ENCODE results near the gene SLC15A5. TPM values are rescaled to one million over a fixed set of nuclear protein-coding genes. Genes with fewer than 3 reads are reported as not detected.

SLC15A5 gene
- total RNA-seq, 1 donor from 2014 or later, result not detected

DNA sequence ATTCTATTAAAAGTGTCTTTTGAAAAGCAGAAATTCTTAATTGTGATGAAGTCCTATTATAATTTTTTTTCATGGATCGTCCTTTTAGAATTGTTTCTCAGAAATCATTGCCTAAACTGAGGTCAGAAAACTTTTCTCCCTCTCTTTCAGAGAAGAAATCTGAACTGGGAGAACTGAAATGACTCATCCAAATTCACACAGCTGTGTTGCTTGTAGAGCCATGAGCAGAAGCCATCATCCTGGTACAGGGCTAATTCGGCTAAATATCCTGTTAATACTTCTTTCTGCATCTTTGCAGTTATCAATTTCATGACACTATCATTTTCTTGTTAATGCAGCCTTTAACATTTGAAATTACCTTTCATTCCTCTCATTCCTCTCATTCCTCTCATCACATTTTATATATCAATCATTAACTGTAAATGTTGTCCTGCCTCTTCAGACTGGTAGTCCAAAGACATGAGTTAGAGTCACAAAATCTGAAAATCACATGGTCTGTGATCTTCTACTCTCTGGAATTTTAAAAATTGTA lies 15.5 kb downstream of the SLC15A5 start:
- no peaks in the 10 kb centered on the region for H3K36me3 ChIP-seq
- no peaks in the 10 kb centered on the region for H3K4me1 ChIP-seq
- H3K4me3 ChIP-seq, result no peak overlapping the region
- no peak for DNase-seq (ENCODE audit: low spot score in 2 of 2)
- H3K27me3 ChIP-seq, result no peaks in the 10 kb centered on the region
- intact Hi-C loops (cut with DNase I), result no loop called here
- TF ChIP-seq, protein P1, sequence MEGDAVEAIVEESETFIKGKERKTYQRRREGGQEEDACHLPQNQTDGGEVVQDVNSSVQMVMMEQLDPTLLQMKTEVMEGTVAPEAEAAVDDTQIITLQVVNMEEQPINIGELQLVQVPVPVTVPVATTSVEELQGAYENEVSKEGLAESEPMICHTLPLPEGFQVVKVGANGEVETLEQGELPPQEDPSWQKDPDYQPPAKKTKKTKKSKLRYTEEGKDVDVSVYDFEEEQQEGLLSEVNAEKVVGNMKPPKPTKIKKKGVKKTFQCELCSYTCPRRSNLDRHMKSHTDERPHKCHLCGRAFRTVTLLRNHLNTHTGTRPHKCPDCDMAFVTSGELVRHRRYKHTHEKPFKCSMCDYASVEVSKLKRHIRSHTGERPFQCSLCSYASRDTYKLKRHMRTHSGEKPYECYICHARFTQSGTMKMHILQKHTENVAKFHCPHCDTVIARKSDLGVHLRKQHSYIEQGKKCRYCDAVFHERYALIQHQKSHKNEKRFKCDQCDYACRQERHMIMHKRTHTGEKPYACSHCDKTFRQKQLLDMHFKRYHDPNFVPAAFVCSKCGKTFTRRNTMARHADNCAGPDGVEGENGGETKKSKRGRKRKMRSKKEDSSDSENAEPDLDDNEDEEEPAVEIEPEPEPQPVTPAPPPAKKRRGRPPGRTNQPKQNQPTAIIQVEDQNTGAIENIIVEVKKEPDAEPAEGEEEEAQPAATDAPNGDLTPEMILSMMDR (IDR thresholded peaks at IDR 0.05), result no peak
- no peaks in the 10 kb centered on the region for H3K9me3 ChIP-seq
- H3K27ac ChIP-seq, result no peak overlapping the region

DNA sequence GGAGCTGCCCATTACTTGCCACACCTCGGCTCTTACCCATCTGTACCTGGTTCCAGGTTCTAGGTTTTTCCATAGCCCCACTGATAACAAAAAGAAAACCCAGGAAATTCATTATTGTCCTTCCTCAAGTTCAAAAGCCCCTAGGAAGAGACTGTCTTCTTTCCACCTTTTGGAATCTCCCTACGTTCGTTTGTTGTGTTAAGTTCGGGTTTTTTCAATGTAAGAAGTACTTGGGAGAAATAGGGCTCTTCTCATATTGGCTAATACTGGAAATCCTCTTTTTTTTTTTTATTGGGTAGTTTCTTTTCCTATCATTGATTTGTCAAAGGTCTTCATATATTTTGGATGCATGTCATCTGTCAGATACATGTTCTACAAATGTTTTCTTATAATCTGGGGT lies 17.3 kb downstream of the SLC15A5 start:
- no peaks in the 10 kb centered on the region for H3K4me1 ChIP-seq
- TF ChIP-seq, protein P1 (IDR thresholded peaks at IDR 0.05), result no peak
- intact Hi-C loops (cut with DNase I), result no loop called here

DNA sequence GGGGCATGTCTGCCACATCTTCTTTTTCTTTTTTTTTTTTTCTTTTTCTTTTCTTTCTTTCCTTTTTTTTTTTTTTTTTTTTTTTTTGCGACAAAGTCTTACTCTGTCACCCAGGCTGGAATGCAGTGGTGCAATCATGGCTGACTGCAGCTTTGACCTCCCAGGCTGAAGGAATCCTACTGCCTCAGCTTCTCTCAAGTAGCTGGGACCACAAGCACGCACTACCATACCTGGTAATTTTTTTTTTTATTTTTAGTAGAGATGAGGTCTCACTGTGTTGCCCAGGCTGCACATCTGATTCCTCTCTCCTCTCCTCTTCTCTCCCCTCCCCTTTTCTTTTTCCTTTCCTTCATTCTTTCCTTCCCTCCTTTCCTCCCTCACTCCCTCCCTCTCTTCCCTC lies 18.5 kb downstream of the SLC15A5 start:
- Histone ChIP-seq H3K4me1 (no peaks in the 10 kb centered on the region), H3K27ac (no peak overlapping the region), H3K4me3 (no peak overlapping the region), H3K36me3 (no peaks in the 10 kb centered on the region), H3K9me3 (no peaks in the 10 kb centered on the region), H3K27me3 (no peaks in the 10 kb centered on the region)
- DNase-seq (ENCODE audit: low spot score in 2 of 2), result no peak
- TF ChIP-seq, protein P1 (IDR thresholded peaks at IDR 0.05), result no peak
- intact Hi-C loops (cut with DNase I), result no loop called here

More for the DNA sequence above, 17.3 kb downstream of the SLC15A5 start:
- Histone ChIP-seq H3K9me3 (no peaks in the 10 kb centered on the region), H3K27me3 (no peaks in the 10 kb centered on the region), H3K36me3 (no peaks in the 10 kb centered on the region), H3K27ac (no peak overlapping the region), H3K4me3 (no peak overlapping the region)
- no peak for DNase-seq (ENCODE audit: low spot score in 2 of 2)

DNA sequence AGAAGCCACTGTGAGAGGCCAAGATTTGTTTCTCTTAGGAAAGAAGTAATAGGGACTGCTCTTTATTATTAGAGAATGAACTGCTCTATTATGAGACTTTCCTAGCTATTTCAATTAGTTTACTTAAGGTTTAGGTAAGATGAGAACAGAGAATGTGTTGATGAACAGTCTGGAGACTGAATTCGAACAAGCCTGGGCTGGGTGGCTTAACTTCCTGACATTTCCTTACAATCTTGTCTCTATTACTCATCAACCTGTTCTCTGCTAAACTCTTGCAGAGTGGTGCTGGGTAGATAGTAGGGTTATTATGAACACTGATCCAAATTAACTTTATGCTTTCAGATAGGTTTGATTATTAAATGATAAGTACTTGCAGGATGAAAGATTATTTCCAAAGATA lies 31.2 kb downstream of the SLC15A5 start:
- DNase-seq (ENCODE audit: low spot score in 2 of 2), result no peak

DNA sequence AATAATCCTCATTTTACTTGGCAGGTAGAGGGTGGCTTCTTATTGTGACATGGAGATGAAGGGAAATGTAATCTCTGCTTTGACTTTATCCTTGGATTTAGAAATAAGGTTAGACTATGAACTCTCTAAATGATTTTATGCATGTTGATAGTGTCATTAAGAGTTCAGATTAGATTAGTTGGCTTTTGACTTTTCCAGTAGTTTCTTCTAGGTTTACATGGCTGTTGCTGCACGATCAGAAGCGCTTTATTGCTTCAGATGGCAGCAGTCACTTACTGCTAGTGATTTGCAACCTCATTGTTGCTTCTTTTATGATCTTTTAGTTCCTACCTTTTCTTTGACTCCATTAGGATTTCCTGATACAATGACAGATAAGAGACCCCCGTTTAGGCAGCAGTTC lies 32.3 kb downstream of the SLC15A5 start:
- no peak overlapping the region for H3K4me3 ChIP-seq
- no peaks in the 10 kb centered on the region for H3K9me3 ChIP-seq
- intact Hi-C loops (cut with DNase I), result no loop called here
- TF ChIP-seq, protein P1 (IDR thresholded peaks at IDR 0.05), result no peak
- no peaks in the 10 kb centered on the region for H3K36me3 ChIP-seq
- no peaks in the 10 kb centered on the region for H3K27me3 ChIP-seq
- no peaks in the 10 kb centered on the region for H3K4me1 ChIP-seq
- no peak overlapping the region for H3K27ac ChIP-seq
- no peak for DNase-seq (ENCODE audit: low spot score in 2 of 2)

More for the DNA sequence above, 31.2 kb downstream of the SLC15A5 start:
- TF ChIP-seq, protein P1 (IDR thresholded peaks at IDR 0.05), result no peak
- no peaks in the 10 kb centered on the region for H3K9me3 ChIP-seq
- intact Hi-C loops (cut with DNase I), result no loop called here
- H3K27ac ChIP-seq, result no peak overlapping the region
- H3K4me1 ChIP-seq, result no peaks in the 10 kb centered on the region
- no peak overlapping the region for H3K4me3 ChIP-seq
- H3K27me3 ChIP-seq, result no peaks in the 10 kb centered on the region
- no peaks in the 10 kb centered on the region for H3K36me3 ChIP-seq

All from ascending aorta (tissue), 2 donors.